GM19328 (cell line): Measurements from ENCODE around the gene PNMA3.
"Not testable (repeated sequence)": the region's sequence is repeated elsewhere in the genome, so short reads cannot be mapped to it uniquely, and the experiment has no call there.

Source experiments
- ATAC-seq: cut with Tn5 transposase; IDR thresholded peaks from one replicate; pipeline ENCODE4 v1.9.1; 2021; ENCODE audit warnings: mild to moderate bottlenecking, moderate library complexity; ENCODE audit not compliant: unreplicated experiment

The PNMA3 gene

GRCh38 chrX:153073331-153073730 is 17.1 kb downstream of the PNMA3 start:
- not testable (repeated sequence) for ATAC-seq

GRCh38 chrX:153074262-153074899 is 18.1 kb downstream of the PNMA3 start:
- ATAC-seq: no peak

- no peak for ATAC-seq
These were observed 18.7 kb downstream of the PNMA3 start for GRCh38 chrX:153074935-153075334.

- ATAC-seq: no peak
These were observed 19.1 kb downstream of the PNMA3 start for GRCh38 chrX:153075366-153075765.

GRCh38 chrX:153077437-153078135 is 21.3 kb downstream of the PNMA3 start:
- not testable (repeated sequence) for ATAC-seq

- not testable (repeated sequence) for ATAC-seq
These were observed 27.1 kb downstream of the PNMA3 start for GRCh38 chrX:153083238-153083923.

- no peak for ATAC-seq
These were observed 46.1 kb downstream of the PNMA3 start for GRCh38 chrX:153102418-153102817.

GRCh38 chrX:153104959-153105358 is 48.7 kb downstream of the PNMA3 start:
- ATAC-seq: not testable (repeated sequence)

- not testable (repeated sequence) for ATAC-seq
These were observed 50.0 kb downstream of the PNMA3 start for GRCh38 chrX:153106092-153106801.
